MM.1S (cell line): ENCODE results near the gene PHF19.

Source experiments
- DNase-seq: peaks from one replicate; pipeline ENCODE4 v3.0.0-alpha.2; 2015
- H2AFZ ChIP-seq: fragments of 300-600 bp; sonication (generic); 2 replicates; pipeline ENCODE4 v1.6.0; 2016; ENCODE audit warnings: antibody characterized with exemption, low read length
- H3F3A ChIP-seq: fragments of 300-600 bp; sonication (generic); 2 replicates; pipeline ENCODE4 v1.6.1; 2016; ENCODE audit warnings: mild to moderate bottlenecking, antibody characterized with exemption, low read length, moderate library complexity, mixed read lengths; ENCODE audit not compliant: insufficient read depth
- H3K27ac ChIP-seq: fragments of 300-600 bp; sonication (generic); 2 replicates; pipeline ENCODE4 v1.5.1; 2016; ENCODE audit warnings: mild to moderate bottlenecking, low read length
- H3K27me3 ChIP-seq: fragments of 300-600 bp; sonication (generic); replicated peaks from 2 replicates; pipeline ENCODE4 v1.6.0; 2016; ENCODE audit warnings: low read length; ENCODE audit not compliant: insufficient read depth
- H3K36me3 ChIP-seq: fragments of 300-600 bp; sonication (generic); replicated peaks from 2 replicates; pipeline ENCODE4 v1.6.1; 2016; ENCODE audit warnings: mild to moderate bottlenecking, low read length, mixed read lengths; ENCODE audit not compliant: insufficient read depth
- H3K4me1 ChIP-seq: fragments of 300-600 bp; sonication (generic); 2 replicates; pipeline ENCODE4 v1.6.1; 2016; ENCODE audit warnings: low read length, mixed read lengths
- H3K4me2 ChIP-seq: fragments of 300-600 bp; sonication (generic); 2 replicates; pipeline ENCODE4 v1.6.0; 2016; ENCODE audit warnings: low read depth, low read length
- H3K4me3 ChIP-seq: fragments of 300-600 bp; sonication (generic); 2 replicates; pipeline ENCODE4 v1.5.1; 2016; ENCODE audit warnings: low read length, mixed read lengths
- H3K79me2 ChIP-seq: fragments of 300-600 bp; sonication (generic); 2 replicates; pipeline ENCODE4 v1.6.1; 2016; ENCODE audit warnings: mixed run types, low read length, mixed read lengths
- H3K9ac ChIP-seq: fragments of 300-600 bp; sonication (generic); 2 replicates; pipeline ENCODE4 v1.6.1; 2016; ENCODE audit warnings: low read length, mixed read lengths
- H3K9me2 ChIP-seq: fragments of 300-600 bp; sonication (generic); replicated peaks from 2 replicates; pipeline ENCODE4 v1.6.1; 2016; ENCODE audit warnings: mild to moderate bottlenecking, low read length, mixed read lengths; ENCODE audit not compliant: insufficient read depth
- H3K9me3 ChIP-seq: fragments of 300-600 bp; sonication (generic); replicated peaks from 2 replicates; pipeline ENCODE4 v1.6.1; 2016; ENCODE audit warnings: mild to moderate bottlenecking, low read length, mixed read lengths; ENCODE audit not compliant: insufficient read depth
- H4K20me1 ChIP-seq: fragments of 300-600 bp; sonication (generic); 2 replicates; pipeline ENCODE4 v1.6.1; 2016; ENCODE audit warnings: mild to moderate bottlenecking, low read length, moderate library complexity, mixed read lengths; ENCODE audit not compliant: insufficient read depth
- CTCF ChIP-seq: fragments of 300-600 bp; sonication (generic); IDR thresholded peaks from 2 replicates; pipeline ENCODE4 v1.5.1; 2016; ENCODE audit warnings: antibody characterized with exemption, low read length, mixed read lengths
- EZH2 ChIP-seq: fragments of 300-600 bp; sonication (generic); optimal IDR thresholded peaks from 2 replicates; pipeline ENCODE3; 2017; ENCODE audit warnings: low read depth, mild to moderate bottlenecking, antibody characterized with exemption, low read length, mixed read lengths
- EZH2phosphoT487 ChIP-seq: fragments of 300-600 bp; sonication (generic); IDR thresholded peaks from 2 replicates; pipeline ENCODE4 v1.6.1; 2018; ENCODE audit warnings: antibody characterized with exemption, low read length

Gene PHF19

DNA sequence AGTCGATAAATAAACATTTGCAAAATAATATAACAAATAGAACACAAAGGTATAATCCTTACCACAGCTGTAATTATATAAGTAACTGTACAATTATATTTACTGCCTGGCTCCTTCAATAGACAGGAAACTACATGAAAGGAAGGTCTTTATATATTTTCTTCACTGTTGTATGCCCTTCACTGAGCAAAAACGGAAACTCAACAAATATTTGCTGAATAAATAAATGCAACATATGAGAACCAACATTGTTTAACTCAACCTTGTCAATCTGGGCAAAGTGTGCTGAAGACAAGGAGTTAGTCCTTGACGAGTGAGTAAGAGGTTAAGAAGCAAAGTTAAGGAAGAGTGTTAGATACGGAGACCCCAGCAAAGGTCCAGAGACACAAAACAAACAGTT is 56.9 kb downstream of the PHF19 start:
- no peak overlapping the region for H3K4me3 ChIP-seq
- H4K20me1 ChIP-seq: no peaks in the 10 kb centered on the region
- H3K9ac ChIP-seq: no peak overlapping the region
- H3K79me2 ChIP-seq: no peaks in the 10 kb centered on the region
- TF ChIP-seq EZH2phosphoT487: no peak
- no peak for TF ChIP-seq EZH2
- no peak for TF ChIP-seq CTCF
- no peaks in the 10 kb centered on the region for H3K9me3 ChIP-seq
- no peaks in the 10 kb centered on the region for H3F3A ChIP-seq
- H3K4me1 ChIP-seq: no peaks in the 10 kb centered on the region
- no peak overlapping the region for H3K27ac ChIP-seq
- DNase-seq: no peak
- H2AFZ ChIP-seq: no peak overlapping the region
- H3K9me2 ChIP-seq: no peaks in the 10 kb centered on the region
- H3K27me3 ChIP-seq: no peaks in the 10 kb centered on the region
- peaks cover 5% of the 10 kb centered on the region; the same call in 1 of the 2 replicates for H3K36me3 ChIP-seq
- H3K4me2 ChIP-seq: no peak overlapping the region

GRCh38 chr9:120818595-120818994 is 58.4 kb downstream of the PHF19 start:
- Histone ChIP-seq H3F3A (no peaks in the 10 kb centered on the region), H3K9me3 (no peaks in the 10 kb centered on the region), H3K27me3 (no peaks in the 10 kb centered on the region), H3K9ac (no peak overlapping the region), H3K4me2 (no peak overlapping the region), H3K36me3 (peaks cover 5% of the 10 kb centered on the region; the same call in 1 of the 2 replicates), H2AFZ (no peak overlapping the region), H3K4me3 (no peak overlapping the region), H3K79me2 (no peaks in the 10 kb centered on the region), H3K4me1 (no peaks in the 10 kb centered on the region), H4K20me1 (no peaks in the 10 kb centered on the region), H3K27ac (no peak overlapping the region), H3K9me2 (no peaks in the 10 kb centered on the region)
- DNase-seq: no peak
- TF ChIP-seq EZH2phosphoT487 (no peak), CTCF (no peak), EZH2 (no peak)

GRCh38 chr9:120815075-120815474 is 61.9 kb downstream of the PHF19 start:
- Histone ChIP-seq H3K79me2 (no peaks in the 10 kb centered on the region), H3K9me3 (no peaks in the 10 kb centered on the region), H3K4me3 (no peak overlapping the region), H3K4me1 (no peaks in the 10 kb centered on the region), H2AFZ (no peak overlapping the region), H3K9ac (no peak overlapping the region), H3K36me3 (no peaks in the 10 kb centered on the region), H3K27ac (no peak overlapping the region), H3K27me3 (no peaks in the 10 kb centered on the region), H4K20me1 (no peaks in the 10 kb centered on the region), H3F3A (no peaks in the 10 kb centered on the region), H3K4me2 (no peak overlapping the region), H3K9me2 (no peaks in the 10 kb centered on the region)
- TF ChIP-seq EZH2 (no peak), CTCF (no peak), EZH2phosphoT487 (no peak)
- no peak for DNase-seq
